ENCODE data around the gene FICD.
"Not testable (repeated sequence)": the region's sequence is repeated elsewhere in the genome, so short reads cannot be mapped to it uniquely, and the experiment has no call there.

FICD gene

GRCh38 chr12:108484845-108485244 lies 30.2 kb upstream of the FICD start:
- no peak for TF ChIP-seq CTCF (IDR thresholded peaks at IDR 0.05; ENCODE audit: borderline replicate concordance, insufficient read depth, low read depth, low read length)

GRCh38 chr12:108485371-108485770 lies 29.7 kb upstream of the FICD start:
- not testable (repeated sequence) for H3K4me3 ChIP-seq (ENCODE audit: low read depth, low read length)

More at GRCh38 chr12:108484845-108485244, 30.2 kb upstream of the FICD start:
- no peak overlapping the region for H3K4me3 ChIP-seq (ENCODE audit: low read depth, low read length)

GRCh38 chr12:108487029-108487428 lies 28.0 kb upstream of the FICD start:
- H3K4me3 ChIP-seq (ENCODE audit: low read depth, low read length): not testable (repeated sequence)

GRCh38 chr12:108491256-108491655 lies 23.8 kb upstream of the FICD start:
- no peak overlapping the region for H3K4me3 ChIP-seq (ENCODE audit: low read depth, low read length)
- TF ChIP-seq CTCF (IDR thresholded peaks at IDR 0.05; ENCODE audit: borderline replicate concordance, insufficient read depth, low read depth, low read length): no peak

- TF ChIP-seq CTCF (IDR thresholded peaks at IDR 0.05; ENCODE audit: borderline replicate concordance, insufficient read depth, low read depth, low read length): peak; percentile 66
Measured at GRCh38 chr12:108495054-108495453, 20.0 kb upstream of the FICD start.

GRCh38 chr12:108495823-108496579 lies 19.1 kb upstream of the FICD start:
- TF ChIP-seq CTCF (IDR thresholded peaks at IDR 0.05; ENCODE audit: borderline replicate concordance, insufficient read depth, low read depth, low read length): no peak
- H3K4me3 ChIP-seq (ENCODE audit: low read depth, low read length): no peak overlapping the region

More at GRCh38 chr12:108495054-108495453, 20.0 kb upstream of the FICD start:
- no peak overlapping the region for H3K4me3 ChIP-seq (ENCODE audit: low read depth, low read length)

GRCh38 chr12:108498136-108498535 lies 16.9 kb upstream of the FICD start:
- no peak for TF ChIP-seq CTCF (IDR thresholded peaks at IDR 0.05; ENCODE audit: borderline replicate concordance, insufficient read depth, low read depth, low read length)
- no peak overlapping the region for H3K4me3 ChIP-seq (ENCODE audit: low read depth, low read length)

GRCh38 chr12:108502922-108503321 lies 12.2 kb upstream of the FICD start:
- H3K4me3 ChIP-seq (ENCODE audit: low read depth, low read length): no peak overlapping the region
- TF ChIP-seq CTCF (IDR thresholded peaks at IDR 0.05; ENCODE audit: borderline replicate concordance, insufficient read depth, low read depth, low read length): no peak

All from GM12875 (cell line).